ENCODE measurements around the gene HAND2.

HAND2 gene

DNA sequence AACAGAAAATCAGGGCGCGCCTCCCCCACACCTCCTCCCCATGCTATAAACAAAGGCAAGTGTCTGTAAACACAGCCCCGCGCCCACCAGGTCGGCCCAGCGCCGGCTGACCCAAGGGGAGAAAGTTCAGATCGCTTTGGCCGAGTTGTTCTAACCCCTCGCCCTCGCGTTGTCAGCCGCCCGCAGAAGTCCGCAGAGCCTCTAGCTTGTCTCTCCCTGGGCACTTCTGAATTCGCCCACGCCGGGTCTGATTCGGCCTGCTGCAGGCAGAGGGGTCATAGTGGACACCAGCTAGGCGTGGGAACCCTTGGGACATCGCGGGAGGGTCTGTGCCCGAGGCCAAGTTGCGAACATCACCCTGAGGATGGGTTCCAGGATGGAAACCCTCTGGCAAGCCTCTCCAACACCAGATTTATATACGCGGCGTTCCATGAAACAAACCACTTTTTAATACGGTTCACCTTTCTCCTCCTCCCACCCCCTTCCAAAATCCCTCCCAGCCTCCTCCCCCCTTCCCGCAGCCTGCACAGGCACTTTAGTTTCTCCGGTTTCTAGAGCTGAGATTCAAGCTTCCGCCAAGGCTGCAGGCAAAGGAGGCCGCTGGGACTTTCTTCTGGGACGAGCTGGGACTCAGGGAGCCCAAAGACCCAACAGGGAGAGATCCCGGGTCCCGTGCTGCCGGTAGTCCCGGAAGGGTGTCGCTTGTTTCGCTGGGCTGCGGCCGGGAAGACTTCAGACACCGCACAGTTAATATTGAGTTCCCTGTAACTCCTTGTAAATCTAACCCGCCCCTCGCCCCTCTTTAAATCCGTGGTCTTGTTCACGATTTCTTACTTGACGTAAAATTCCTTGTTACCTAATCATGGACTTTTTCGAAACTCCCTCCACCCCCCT lies 4.7 kb downstream of the HAND2 start:
- no peak overlapping the region for H3K4me3 ChIP-seq (replicated peaks; ENCODE audit: low read depth, low read length)
- TF ChIP-seq, protein P1, sequence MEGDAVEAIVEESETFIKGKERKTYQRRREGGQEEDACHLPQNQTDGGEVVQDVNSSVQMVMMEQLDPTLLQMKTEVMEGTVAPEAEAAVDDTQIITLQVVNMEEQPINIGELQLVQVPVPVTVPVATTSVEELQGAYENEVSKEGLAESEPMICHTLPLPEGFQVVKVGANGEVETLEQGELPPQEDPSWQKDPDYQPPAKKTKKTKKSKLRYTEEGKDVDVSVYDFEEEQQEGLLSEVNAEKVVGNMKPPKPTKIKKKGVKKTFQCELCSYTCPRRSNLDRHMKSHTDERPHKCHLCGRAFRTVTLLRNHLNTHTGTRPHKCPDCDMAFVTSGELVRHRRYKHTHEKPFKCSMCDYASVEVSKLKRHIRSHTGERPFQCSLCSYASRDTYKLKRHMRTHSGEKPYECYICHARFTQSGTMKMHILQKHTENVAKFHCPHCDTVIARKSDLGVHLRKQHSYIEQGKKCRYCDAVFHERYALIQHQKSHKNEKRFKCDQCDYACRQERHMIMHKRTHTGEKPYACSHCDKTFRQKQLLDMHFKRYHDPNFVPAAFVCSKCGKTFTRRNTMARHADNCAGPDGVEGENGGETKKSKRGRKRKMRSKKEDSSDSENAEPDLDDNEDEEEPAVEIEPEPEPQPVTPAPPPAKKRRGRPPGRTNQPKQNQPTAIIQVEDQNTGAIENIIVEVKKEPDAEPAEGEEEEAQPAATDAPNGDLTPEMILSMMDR (IDR thresholded peaks at IDR 0.05; ENCODE audit: insufficient read depth, low read length, poor library complexity, severe bottlenecking), result no peak
- no peaks in the 10 kb centered on the region; the same call in none of the 2 replicates for H3K27me3 ChIP-seq (replicated peaks; ENCODE audit: control insufficient read depth, insufficient read depth, low read length)
- no peaks in the 10 kb centered on the region for H3K36me3 ChIP-seq (ENCODE audit: control insufficient read depth, insufficient read depth, low read length)
- DNase-seq (ENCODE audit: extremely low read depth, insufficient read length), result no peak

DNA sequence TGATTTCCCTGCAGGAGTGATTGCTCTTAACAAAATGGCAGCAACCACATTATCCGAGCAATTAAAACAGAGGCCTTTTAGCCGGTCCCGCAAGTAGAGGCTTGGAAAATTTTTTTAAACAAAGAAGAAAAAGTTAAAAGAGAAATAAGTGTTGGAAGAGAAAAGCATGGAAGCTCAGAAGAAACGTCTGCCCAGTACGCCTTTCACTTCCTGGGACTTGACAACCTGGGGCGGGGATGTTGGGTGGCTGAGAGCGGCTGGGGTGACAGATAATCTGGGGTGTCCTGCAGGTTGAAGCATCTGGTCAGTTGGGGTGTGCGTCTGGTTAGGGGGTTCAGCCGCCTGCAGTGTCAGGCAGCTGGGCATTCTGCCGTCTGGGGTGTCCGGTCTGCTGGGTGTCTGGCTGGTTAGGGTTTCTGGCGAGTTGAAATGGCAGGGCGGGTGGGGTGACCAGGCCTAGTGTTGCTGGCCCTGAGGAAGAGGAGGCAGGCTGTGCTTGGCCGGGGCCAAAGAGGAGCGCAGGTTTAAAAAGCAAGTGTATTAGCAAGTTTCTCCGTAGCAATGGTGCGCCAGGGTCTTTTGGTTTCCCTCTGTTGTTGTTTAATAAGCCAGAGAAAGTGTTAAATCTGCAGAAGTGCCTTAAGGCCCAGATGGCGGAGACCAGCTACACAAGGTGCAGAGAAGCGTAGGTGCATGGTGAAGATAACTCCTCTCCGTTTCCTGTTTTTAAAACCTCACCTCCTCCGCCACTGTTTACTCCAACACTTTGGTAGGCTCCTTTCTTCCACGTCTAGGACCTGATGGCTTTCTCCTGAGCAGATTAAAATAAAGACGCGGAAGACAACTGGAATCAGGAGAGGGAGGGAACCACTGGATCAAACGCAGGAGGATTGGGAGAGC lies 5.6 kb downstream of the HAND2 start:
- DNase-seq (ENCODE audit: extremely low read depth, insufficient read length), result no peak
- Histone ChIP-seq H3K4me3 (replicated peaks; ENCODE audit: low read depth, low read length) (no peak overlapping the region), H3K27me3 (replicated peaks; ENCODE audit: control insufficient read depth, insufficient read depth, low read length) (no peaks in the 10 kb centered on the region; the same call in none of the 2 replicates), H3K36me3 (ENCODE audit: control insufficient read depth, insufficient read depth, low read length) (no peaks in the 10 kb centered on the region)
- TF ChIP-seq, protein P1 (IDR thresholded peaks at IDR 0.05; ENCODE audit: insufficient read depth, low read length, poor library complexity, severe bottlenecking), result no peak

DNA sequence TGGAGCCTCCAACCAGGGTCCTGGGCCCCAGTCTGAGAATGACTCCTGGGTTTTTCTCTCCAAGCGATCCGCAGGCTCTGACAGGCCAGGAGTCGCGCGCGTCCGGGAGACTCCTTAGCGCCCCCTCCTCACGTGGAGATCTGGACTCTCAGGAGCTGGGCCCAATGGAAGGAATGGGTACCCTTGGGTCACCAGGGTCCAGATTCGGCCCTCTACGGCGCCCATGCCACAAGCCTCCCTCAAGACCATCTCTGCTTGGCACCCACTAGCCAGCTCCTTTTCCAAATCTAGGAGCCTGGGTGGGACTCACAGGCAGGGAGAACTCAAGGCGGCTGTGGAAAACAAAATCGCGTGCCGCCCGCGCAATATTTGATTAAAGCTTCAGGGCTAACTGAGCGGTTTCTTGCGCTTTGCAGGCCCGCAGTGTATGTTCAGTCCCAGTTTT lies 7.1 kb downstream of the HAND2 start:
- DNase-seq (ENCODE audit: extremely low read depth, insufficient read length), result no peak
- no peaks in the 10 kb centered on the region for H3K36me3 ChIP-seq (ENCODE audit: control insufficient read depth, insufficient read depth, low read length)
- H3K27me3 ChIP-seq (replicated peaks; ENCODE audit: control insufficient read depth, insufficient read depth, low read length), result no peaks in the 10 kb centered on the region; the same call in none of the 2 replicates
- no peak overlapping the region for H3K4me3 ChIP-seq (replicated peaks; ENCODE audit: low read depth, low read length)
- TF ChIP-seq, protein P1 (IDR thresholded peaks at IDR 0.05; ENCODE audit: insufficient read depth, low read length, poor library complexity, severe bottlenecking), result no peak

DNA sequence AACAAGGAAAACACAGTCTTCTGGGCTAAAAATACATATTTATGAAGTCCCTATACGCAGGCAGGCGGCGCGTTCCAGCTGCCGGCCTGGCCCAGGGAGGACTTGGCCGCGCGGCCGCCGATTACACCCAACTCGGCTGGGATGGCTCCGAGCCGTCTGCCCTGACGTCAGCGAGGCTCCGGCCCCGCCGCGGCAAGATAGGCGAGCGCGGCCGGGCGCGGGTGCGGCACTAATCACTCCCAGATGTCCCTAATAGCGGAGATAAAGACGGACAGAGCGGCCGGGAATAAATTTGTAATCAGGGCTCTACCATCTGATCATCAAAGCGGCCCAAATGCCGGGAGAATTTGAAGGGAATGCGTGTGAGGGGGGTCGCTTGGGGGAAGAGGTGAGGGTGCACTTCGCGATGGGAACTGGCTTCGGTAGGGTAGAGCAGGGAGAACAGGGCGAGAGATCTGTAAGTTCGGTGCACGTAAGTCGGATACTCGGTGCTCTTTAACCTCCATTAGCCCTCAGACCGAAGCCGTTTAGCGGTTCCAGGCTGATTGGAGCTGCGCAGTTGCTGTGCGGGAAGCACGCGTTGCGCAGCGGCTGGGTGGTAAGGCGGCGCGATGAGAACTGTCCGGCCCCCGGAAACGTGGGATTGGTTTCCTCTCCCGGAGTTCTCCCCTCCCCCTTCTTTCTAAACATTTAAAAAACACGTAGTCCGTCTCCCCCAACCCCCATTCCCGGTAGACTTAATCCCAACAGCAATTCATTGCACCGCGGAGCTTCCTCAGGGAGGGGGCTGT lies 7.7 kb downstream of the HAND2 start:
- DNase-seq (ENCODE audit: extremely low read depth, insufficient read length), result no peak
- Histone ChIP-seq H3K4me3 (replicated peaks; ENCODE audit: low read depth, low read length) (no peak overlapping the region), H3K27me3 (replicated peaks; ENCODE audit: control insufficient read depth, insufficient read depth, low read length) (no peaks in the 10 kb centered on the region; the same call in none of the 2 replicates)

More for the DNA sequence above, 7.7 kb downstream of the HAND2 start:
- no peaks in the 10 kb centered on the region for H3K36me3 ChIP-seq (ENCODE audit: control insufficient read depth, insufficient read depth, low read length)
- TF ChIP-seq, protein P1 (IDR thresholded peaks at IDR 0.05; ENCODE audit: insufficient read depth, low read length, poor library complexity, severe bottlenecking), result no peak
